ENCODE data around the gene GTF2A2. TPM values are rescaled to one million over a fixed set of nuclear protein-coding genes. Genes with fewer than 3 reads are reported as not detected.
A peak's percentile ranks its signal among the peaks of the same experiment; 100 is the strongest.

Gene GTF2A2
- polyA plus RNA-seq, 1 experiment = 10.8 TPM

DNA sequence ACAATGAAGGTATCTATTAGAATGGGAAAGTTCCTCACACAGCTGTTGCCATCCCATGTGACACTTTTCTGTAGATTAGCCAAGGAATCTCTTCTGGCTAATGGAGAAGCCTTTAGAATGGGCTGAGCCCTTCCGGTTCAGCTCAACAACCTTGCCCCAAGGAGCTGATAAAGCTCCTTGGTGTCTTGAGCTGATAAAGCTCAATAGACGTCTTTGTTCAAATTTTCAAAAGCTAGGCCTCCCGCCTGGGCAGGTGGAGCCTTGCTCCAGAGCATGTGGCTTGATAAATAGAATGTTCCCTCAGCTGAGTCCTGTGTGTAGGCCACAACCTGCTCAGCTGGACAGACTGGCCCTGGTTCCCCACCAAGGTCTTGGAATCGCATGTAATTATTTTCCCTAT is 39.0 kb upstream of the GTF2A2 start:
- H3K4me3 ChIP-seq (ENCODE audit: low read depth, low read length) = no peak overlapping the region
- CTCF ChIA-PET = interaction anchor here (1.6 kb wide), 1 partner anchor 631 kb away, joined by 5 read pairs; no protein-coding TSS in a partner anchor

GRCh38 chr15:59694779-59695178 is 37.5 kb upstream of the GTF2A2 start:
- Histone ChIP-seq H3K36me3 (ENCODE audit: control insufficient read depth, insufficient read depth, low read length) (no peaks in the 10 kb centered on the region), H3K27me3 (ENCODE audit: control insufficient read depth, insufficient read depth, low read length) (no peaks in the 10 kb centered on the region), H3K4me3 (ENCODE audit: low read depth, low read length) (no peak overlapping the region)
- TF ChIP-seq, protein P1, sequence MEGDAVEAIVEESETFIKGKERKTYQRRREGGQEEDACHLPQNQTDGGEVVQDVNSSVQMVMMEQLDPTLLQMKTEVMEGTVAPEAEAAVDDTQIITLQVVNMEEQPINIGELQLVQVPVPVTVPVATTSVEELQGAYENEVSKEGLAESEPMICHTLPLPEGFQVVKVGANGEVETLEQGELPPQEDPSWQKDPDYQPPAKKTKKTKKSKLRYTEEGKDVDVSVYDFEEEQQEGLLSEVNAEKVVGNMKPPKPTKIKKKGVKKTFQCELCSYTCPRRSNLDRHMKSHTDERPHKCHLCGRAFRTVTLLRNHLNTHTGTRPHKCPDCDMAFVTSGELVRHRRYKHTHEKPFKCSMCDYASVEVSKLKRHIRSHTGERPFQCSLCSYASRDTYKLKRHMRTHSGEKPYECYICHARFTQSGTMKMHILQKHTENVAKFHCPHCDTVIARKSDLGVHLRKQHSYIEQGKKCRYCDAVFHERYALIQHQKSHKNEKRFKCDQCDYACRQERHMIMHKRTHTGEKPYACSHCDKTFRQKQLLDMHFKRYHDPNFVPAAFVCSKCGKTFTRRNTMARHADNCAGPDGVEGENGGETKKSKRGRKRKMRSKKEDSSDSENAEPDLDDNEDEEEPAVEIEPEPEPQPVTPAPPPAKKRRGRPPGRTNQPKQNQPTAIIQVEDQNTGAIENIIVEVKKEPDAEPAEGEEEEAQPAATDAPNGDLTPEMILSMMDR (IDR thresholded peaks at IDR 0.05; ENCODE audit: insufficient read depth, low read depth, low read length) = no peak
- ChIA-PET POLR2A (no interaction called here), CTCF (no interaction called here)
- DNase-seq (ENCODE audit: low read depth) = no peak

More for the DNA sequence above, 39.0 kb upstream of the GTF2A2 start:
- DNase-seq (ENCODE audit: low read depth) = no peak
- TF ChIP-seq, protein P1 (IDR thresholded peaks at IDR 0.05; ENCODE audit: insufficient read depth, low read depth, low read length) = no peak
- Histone ChIP-seq H3K27me3 (ENCODE audit: control insufficient read depth, insufficient read depth, low read length) (no peaks in the 10 kb centered on the region), H3K36me3 (ENCODE audit: control insufficient read depth, insufficient read depth, low read length) (no peaks in the 10 kb centered on the region)
- POLR2A ChIA-PET = no interaction called here

DNA sequence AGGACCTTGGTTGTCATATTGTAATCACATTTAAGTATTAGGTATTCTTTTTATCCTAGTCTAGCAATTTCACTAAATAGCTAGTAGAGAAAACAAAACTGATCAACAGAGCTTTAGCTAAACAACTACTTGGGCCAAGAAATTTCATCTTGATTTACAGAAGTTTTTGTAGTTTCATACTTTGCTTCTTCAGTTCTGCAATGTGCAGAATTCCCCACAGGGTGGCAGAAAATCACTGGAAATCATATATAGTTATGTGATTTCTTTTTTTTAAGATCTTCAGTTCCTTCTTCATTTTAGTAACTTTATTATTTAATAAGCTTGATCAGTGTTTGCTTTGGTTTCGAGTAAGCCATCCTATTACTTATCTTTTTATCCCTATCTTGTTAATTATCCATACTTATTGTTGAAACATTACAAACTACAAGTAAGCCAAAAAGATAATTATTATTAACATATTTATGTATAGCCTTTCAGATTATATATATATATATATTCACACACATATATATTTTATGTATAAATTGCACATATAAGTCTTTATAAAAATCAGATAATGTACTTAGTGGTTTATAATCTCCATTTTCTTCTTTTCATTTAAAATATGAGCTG is 34.0 kb upstream of the GTF2A2 start:
- DNase-seq (ENCODE audit: low read depth) = no peak
- Histone ChIP-seq H3K27me3 (ENCODE audit: control insufficient read depth, insufficient read depth, low read length) (no peaks in the 10 kb centered on the region), H3K36me3 (ENCODE audit: control insufficient read depth, insufficient read depth, low read length) (no peaks in the 10 kb centered on the region), H3K4me3 (ENCODE audit: low read depth, low read length) (no peak overlapping the region)
- TF ChIP-seq, protein P1 (IDR thresholded peaks at IDR 0.05; ENCODE audit: insufficient read depth, low read depth, low read length) = peak; percentile 65
- ChIA-PET CTCF (interaction anchor here (0.6 to 6.9 kb wide), 11 partner anchors 11 to 639 kb away, joined by 3 to 51 read pairs (median 4); no protein-coding TSS in a partner anchor), POLR2A (no interaction called here)

GRCh38 chr15:59689626-59690236 is 32.4 kb upstream of the GTF2A2 start:
- H3K36me3 ChIP-seq (ENCODE audit: control insufficient read depth, insufficient read depth, low read length) = no peaks in the 10 kb centered on the region
- TF ChIP-seq, protein P1 (IDR thresholded peaks at IDR 0.05; ENCODE audit: insufficient read depth, low read depth, low read length) = no peak
- H3K27me3 ChIP-seq (ENCODE audit: control insufficient read depth, insufficient read depth, low read length) = no peaks in the 10 kb centered on the region
- ChIA-PET CTCF (interaction anchor here (1.5 to 6.9 kb wide), 6 partner anchors 9 to 637 kb away, joined by 3 to 51 read pairs (median 6); no protein-coding TSS in a partner anchor), POLR2A (no interaction called here)
- peak overlapping the region; percentile 100 for H3K4me3 ChIP-seq (ENCODE audit: low read depth, low read length)
- no peak for DNase-seq (ENCODE audit: low read depth)

- DNase-seq (ENCODE audit: low read depth) = peak; percentile 91
- CTCF ChIA-PET = interaction anchor here (0.9 to 6.9 kb wide), 3 partner anchors 19 to 638 kb away, joined by 4 to 51 read pairs (median 4); no protein-coding TSS in a partner anchor
- Histone ChIP-seq H3K4me3 (ENCODE audit: low read depth, low read length) (peak within 1 kb of the TSS; percentile 100), H3K27me3 (ENCODE audit: control insufficient read depth, insufficient read depth, low read length) (no peaks in the 10 kb centered on the region), H3K36me3 (ENCODE audit: control insufficient read depth, insufficient read depth, low read length) (no peaks in the 10 kb centered on the region)
- TF ChIP-seq, protein P1 (IDR thresholded peaks at IDR 0.05; ENCODE audit: insufficient read depth, low read depth, low read length) = no peak; the same call in 1 of the 2 replicates
- POLR2A ChIA-PET = interaction anchor here (0.6 kb wide), 1 partner anchor 1969 kb away, joined by 3 read pairs; no protein-coding TSS in a partner anchor
Measured at GRCh38 chr15:59688782-59689625, 31.7 kb upstream of the GTF2A2 start, which contains the start of gene BNIP2. BNIP2 (minus strand) TSS chr15:59689320; CDS start chr15:59682457, 6,863 bp downstream.

All from BJ (cell line).